COLO668 (cell line): ENCODE results near the gene HK1.
"Not testable (repeated sequence)": the region's sequence is repeated elsewhere in the genome, so short reads cannot be mapped to it uniquely, and the experiment has no call there.

Experiments used
- DNase-seq: peaks from one replicate; lab custom pipeline; 2025; ENCODE audit not compliant: unreplicated experiment; lab: John Stamatoyannopoulos, UW

HK1 gene

GRCh38 chr10:69254877-69255276 lies 23.4 kb upstream of the HK1 start:
- no peak for DNase-seq

- no peak for DNase-seq
These were observed 18.6 kb upstream of the HK1 start for GRCh38 chr10:69259547-69260243.

- no peak for DNase-seq
These were observed 17.1 kb upstream of the HK1 start for GRCh38 chr10:69261184-69261583.

GRCh38 chr10:69262292-69262751 lies 16.0 kb upstream of the HK1 start:
- DNase-seq, result no peak

- DNase-seq, result no peak
These were observed 12.8 kb upstream of the HK1 start for GRCh38 chr10:69265521-69265920.

- DNase-seq, result no peak
These were observed 9.4 kb upstream of the HK1 start for GRCh38 chr10:69268761-69269416.

GRCh38 chr10:69269761-69270160 lies 8.5 kb upstream of the HK1 start:
- no peak for DNase-seq

GRCh38 chr10:69270990-69271389 lies 7.3 kb upstream of the HK1 start:
- DNase-seq, result no peak

- DNase-seq, result no peak
These were observed 5.7 kb upstream of the HK1 start for GRCh38 chr10:69272624-69273023.

GRCh38 chr10:69275444-69275843 lies 2.9 kb upstream of the HK1 start:
- no peak for DNase-seq

- DNase-seq, result no peak
These were observed 1.8 kb upstream of the HK1 start for GRCh38 chr10:69276503-69276902.

- no peak for DNase-seq
These were observed 814 bp downstream of the HK1 start for GRCh38 chr10:69279110-69279509.

- no peak for DNase-seq
These were observed 3.5 kb downstream of the HK1 start for GRCh38 chr10:69281507-69282413.

GRCh38 chr10:69284402-69284801 lies 6.1 kb downstream of the HK1 start:
- DNase-seq, result not testable (repeated sequence)

- DNase-seq, result no peak
These were observed 7.4 kb downstream of the HK1 start for GRCh38 chr10:69285699-69286098.

GRCh38 chr10:69287181-69287580 lies 8.9 kb downstream of the HK1 start:
- DNase-seq, result no peak

- DNase-seq, result no peak
These were observed 12.7 kb downstream of the HK1 start for GRCh38 chr10:69290993-69291392.

GRCh38 chr10:69292459-69292858 lies 14.2 kb downstream of the HK1 start:
- no peak for DNase-seq

- DNase-seq, result no peak
These were observed 16.8 kb downstream of the HK1 start for GRCh38 chr10:69295027-69295636.

GRCh38 chr10:69303632-69304051 lies 25.3 kb downstream of the HK1 start:
- no peak for DNase-seq

GRCh38 chr10:69306421-69306820 lies 28.1 kb downstream of the HK1 start:
- DNase-seq, result no peak
